ENCODE data around the gene EDDM13. TPM values are rescaled to one million over a fixed set of nuclear protein-coding genes. Genes with fewer than 3 reads are reported as not detected.

Gene EDDM13
- total and polyA plus RNA-seq, 10 of the 15 experiments (the other 5 are each of a cell fraction or from before 2014, with no cell fraction given): 0.15 to 0.37 TPM; not detected in 8

GRCh38 chr19:56351208-56351607 is 78.7 kb downstream of the EDDM13 start:
- RAD21 ChIA-PET (ENCODE audit: unreplicated experiment): no interaction called here
- TF ChIP-seq, protein P1, sequence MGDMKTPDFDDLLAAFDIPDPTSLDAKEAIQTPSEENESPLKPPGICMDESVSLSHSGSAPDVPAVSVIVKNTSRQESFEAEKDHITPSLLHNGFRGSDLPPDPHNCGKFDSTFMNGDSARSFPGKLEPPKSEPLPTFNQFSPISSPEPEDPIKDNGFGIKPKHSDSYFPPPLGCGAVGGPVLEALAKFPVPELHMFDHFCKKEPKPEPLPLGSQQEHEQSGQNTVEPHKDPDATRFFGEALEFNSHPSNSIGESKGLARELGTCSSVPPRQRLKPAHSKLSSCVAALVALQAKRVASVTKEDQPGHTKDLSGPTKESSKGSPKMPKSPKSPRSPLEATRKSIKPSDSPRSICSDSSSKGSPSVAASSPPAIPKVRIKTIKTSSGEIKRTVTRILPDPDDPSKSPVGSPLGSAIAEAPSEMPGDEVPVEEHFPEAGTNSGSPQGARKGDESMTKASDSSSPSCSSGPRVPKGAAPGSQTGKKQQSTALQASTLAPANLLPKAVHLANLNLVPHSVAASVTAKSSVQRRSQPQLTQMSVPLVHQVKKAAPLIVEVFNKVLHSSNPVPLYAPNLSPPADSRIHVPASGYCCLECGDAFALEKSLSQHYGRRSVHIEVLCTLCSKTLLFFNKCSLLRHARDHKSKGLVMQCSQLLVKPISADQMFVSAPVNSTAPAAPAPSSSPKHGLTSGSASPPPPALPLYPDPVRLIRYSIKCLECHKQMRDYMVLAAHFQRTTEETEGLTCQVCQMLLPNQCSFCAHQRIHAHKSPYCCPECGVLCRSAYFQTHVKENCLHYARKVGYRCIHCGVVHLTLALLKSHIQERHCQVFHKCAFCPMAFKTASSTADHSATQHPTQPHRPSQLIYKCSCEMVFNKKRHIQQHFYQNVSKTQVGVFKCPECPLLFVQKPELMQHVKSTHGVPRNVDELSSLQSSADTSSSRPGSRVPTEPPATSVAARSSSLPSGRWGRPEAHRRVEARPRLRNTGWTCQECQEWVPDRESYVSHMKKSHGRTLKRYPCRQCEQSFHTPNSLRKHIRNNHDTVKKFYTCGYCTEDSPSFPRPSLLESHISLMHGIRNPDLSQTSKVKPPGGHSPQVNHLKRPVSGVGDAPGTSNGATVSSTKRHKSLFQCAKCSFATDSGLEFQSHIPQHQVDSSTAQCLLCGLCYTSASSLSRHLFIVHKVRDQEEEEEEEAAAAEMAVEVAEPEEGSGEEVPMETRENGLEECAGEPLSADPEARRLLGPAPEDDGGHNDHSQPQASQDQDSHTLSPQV (IDR thresholded peaks at IDR 0.05): no peak
- TF ChIP-seq SREBF2 (IDR thresholded peaks at IDR 0.05; ENCODE audit: low read length) (no peak), TARDBP (IDR thresholded peaks at IDR 0.05; ENCODE audit: borderline replicate concordance) (no peak), PAX5 (IDR thresholded peaks at IDR 0.05; ENCODE audit: borderline replicate concordance, low read depth, low read length) (no peak), STAT1 (conservative IDR thresholded peaks at IDR 0.05) (no peak), ZNF24 (IDR thresholded peaks at IDR 0.05) (no peak), BRCA1 (IDR thresholded peaks at IDR 0.05; ENCODE audit: low read depth, low read length) (no peak), NR2C2 (IDR thresholded peaks at IDR 0.05; ENCODE audit: borderline replicate concordance, control insufficient read depth, insufficient read length, low read depth) (no peak), ZBED1 (IDR thresholded peaks at IDR 0.05; ENCODE audit: borderline replicate concordance) (no peak)
- TF ChIP-seq, protein P2, sequence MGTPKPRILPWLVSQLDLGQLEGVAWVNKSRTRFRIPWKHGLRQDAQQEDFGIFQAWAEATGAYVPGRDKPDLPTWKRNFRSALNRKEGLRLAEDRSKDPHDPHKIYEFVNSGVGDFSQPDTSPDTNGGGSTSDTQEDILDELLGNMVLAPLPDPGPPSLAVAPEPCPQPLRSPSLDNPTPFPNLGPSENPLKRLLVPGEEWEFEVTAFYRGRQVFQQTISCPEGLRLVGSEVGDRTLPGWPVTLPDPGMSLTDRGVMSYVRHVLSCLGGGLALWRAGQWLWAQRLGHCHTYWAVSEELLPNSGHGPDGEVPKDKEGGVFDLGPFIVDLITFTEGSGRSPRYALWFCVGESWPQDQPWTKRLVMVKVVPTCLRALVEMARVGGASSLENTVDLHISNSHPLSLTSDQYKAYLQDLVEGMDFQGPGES (IDR thresholded peaks at IDR 0.05): no peak
- H3K9me3 ChIP-seq (replicated peaks; ENCODE audit: control insufficient read depth, insufficient read depth, low read length): no peaks in the 10 kb centered on the region
- 59% methylated on average over 6 of the region's 6 CpGs for WGBS (ENCODE audit: insufficient coverage, insufficient replicate concordance, low lambda C conversion rate, missing lambda C conversion rate)
- H2AFZ ChIP-seq (ENCODE audit: control insufficient read depth, low read depth, low read length): no peak overlapping the region
- POLR2A ChIA-PET: no interaction called here
- H3K4me2 ChIP-seq (ENCODE audit: control insufficient read depth, insufficient read depth): no peak overlapping the region
- H3K27me3 ChIP-seq (replicated peaks in 1 of 2; ENCODE audit: control insufficient read depth in 2 of 2, insufficient read depth in 2 of 2, low read length in 1 of 2): no peaks in the 10 kb centered on the region
- FAIRE-seq (no peak), ATAC-seq (no peak), DNase-seq (ENCODE audit: low read depth, low spot score) (no peak)
- in situ Hi-C loops (cut with MboI) (no loop called here), intact Hi-C loops (cut with micrococcal nuclease; ENCODE audit: unreplicated experiment) (no loop called here)
- no peaks in the 10 kb centered on the region for H3K79me2 ChIP-seq (ENCODE audit: control insufficient read depth, insufficient read depth, low read length)
- no TSS peak for BruUV-seq (replicated peaks)
- H3K27ac ChIP-seq (ENCODE audit: control insufficient read depth, insufficient read depth): no peak overlapping the region
- H3K36me3 ChIP-seq (ENCODE audit: control insufficient read depth in 2 of 2, insufficient read depth in 2 of 2, low read length in 1 of 2): no peaks in the 10 kb centered on the region
- H3K9ac ChIP-seq (ENCODE audit: control insufficient read depth, insufficient read depth, low read length): no peak overlapping the region
- CTCF ChIA-PET: interaction anchor here (1.2 to 1.7 kb wide), 2 partner anchors 18 to 98 kb away, joined by 3 to 9 read pairs; no protein-coding TSS in a partner anchor
- SMC1A ChIA-PET (ENCODE audit: uncharacterized antibody, unreplicated experiment): no interaction called here
- H3K4me1 ChIP-seq (ENCODE audit: control insufficient read depth, insufficient read depth, low read length): no peaks in the 10 kb centered on the region
- H3K4me3 ChIP-seq: no peak overlapping the region
- H4K20me1 ChIP-seq (ENCODE audit: control insufficient read depth, insufficient read depth): no peaks in the 10 kb centered on the region
